ENCODE measurements around the gene RAPGEF1.

- TF ChIP-seq EZH2phosphoT487 (IDR thresholded peaks at IDR 0.05; ENCODE audit: borderline replicate concordance, low read length) (no peak), CTCF (conservative IDR thresholded peaks at IDR 0.05; ENCODE audit: low read depth, low read length) (no peak)
These were observed 66.3 kb downstream of the RAPGEF1 start for GRCh38 chr9:131673531-131673930.

Measured in PC-3 (cell line).